Head of caudate nucleus (tissue), 42 donors: ENCODE measurements around the gene ITIH3.

ENCODE experiments used
- DNase-seq, 42 donors: peaks; one replicate each; pipeline versions ENCODE4 v3.0.0 to v3.0.0-alpha.2; 2020 to 2021; ENCODE audit warnings: mixed read lengths in 7 of 42
- intact Hi-C: fragments of 100-400 bp; cut with DNase I; formaldehyde crosslinking; loops from one replicate; pipeline ENCODE4 v1.15.0; 2022

The ITIH3 gene

GRCh38 chr3:52777959-52778805 lies 16.4 kb upstream of the ITIH3 start:
- DNase-seq = peak in 10 of 42 donors; percentile 1 to 25 (median 8)
- intact Hi-C loops = no loop called here

GRCh38 chr3:52779011-52779836 lies 15.4 kb upstream of the ITIH3 start:
- intact Hi-C loops = no loop called here
- peak in 9 of 42 donors; percentile 1 to 23 (median 5) for DNase-seq

GRCh38 chr3:52779837-52780585 lies 14.6 kb upstream of the ITIH3 start:
- peak in 8 of 42 donors; percentile 2 to 21 (median 6) for DNase-seq
- intact Hi-C loops = no loop called here

- DNase-seq = peak in 3 of 42 donors; percentile 2 to 12 (median 4)
- intact Hi-C loops = no loop called here
Observed at GRCh38 chr3:52781741-52782140, 12.9 kb upstream of the ITIH3 start.

GRCh38 chr3:52782412-52783210 lies 12.0 kb upstream of the ITIH3 start:
- peak in 2 of 42 donors; percentile 4 to 13 for DNase-seq
- intact Hi-C loops = no loop called here

- intact Hi-C loops = no loop called here
Observed at GRCh38 chr3:52783211-52783555, 11.4 kb upstream of the ITIH3 start.

GRCh38 chr3:52784021-52784621 lies 10.5 kb upstream of the ITIH3 start:
- no peak for DNase-seq
- intact Hi-C loops = no loop called here

More at GRCh38 chr3:52783211-52783555, 11.4 kb upstream of the ITIH3 start:
- DNase-seq = no peak

GRCh38 chr3:52784931-52785590 lies 9.5 kb upstream of the ITIH3 start:
- DNase-seq = no peak
- intact Hi-C loops = no loop called here

GRCh38 chr3:52786330-52787215 lies 8.0 kb upstream of the ITIH3 start:
- intact Hi-C loops = no loop called here
- DNase-seq = no peak

- intact Hi-C loops = no loop called here
- DNase-seq = no peak
Observed at GRCh38 chr3:52787246-52787645, 7.3 kb upstream of the ITIH3 start.

- intact Hi-C loops = no loop called here
- DNase-seq = no peak
Observed at GRCh38 chr3:52787672-52788625, 6.6 kb upstream of the ITIH3 start.

- intact Hi-C loops = no loop called here
- no peak for DNase-seq
Observed at GRCh38 chr3:52788890-52789745, 5.5 kb upstream of the ITIH3 start.

- no peak for DNase-seq
- intact Hi-C loops = no loop called here
Observed at GRCh38 chr3:52789746-52790040, 4.9 kb upstream of the ITIH3 start.

- intact Hi-C loops = no loop called here
Observed at GRCh38 chr3:52790337-52790736, 4.3 kb upstream of the ITIH3 start.

GRCh38 chr3:52790741-52791140 lies 3.9 kb upstream of the ITIH3 start:
- intact Hi-C loops = no loop called here
- no peak for DNase-seq

More at GRCh38 chr3:52790337-52790736, 4.3 kb upstream of the ITIH3 start:
- no peak for DNase-seq
